ENCODE measurements around the gene FAM110D.
A peak's percentile ranks its signal among the peaks of the same experiment; 100 is the strongest.

Gene FAM110D
- 0 to 0.07 reads per million in 2 donors for total RNA-seq

- DNase-seq: no peak
Observed at GRCh38 chr1:26158908-26159742, at the start of gene FAM110D. FAM110D (plus strand) TSS chr1:26159079; CDS start chr1:26161292, 2,213 bp downstream.

GRCh38 chr1:26109229-26110164 lies 49.4 kb upstream of the FAM110D start:
- no peak for DNase-seq

GRCh38 chr1:26110731-26111529 lies 47.9 kb upstream of the FAM110D start:
- peak; percentile 61 to 86 (median 67) for DNase-seq

- DNase-seq: peak; percentile 89 to 98 (median 92)
Observed at GRCh38 chr1:26111530-26112406, 47.1 kb upstream of the FAM110D start, which contains the start of gene PDIK1L. PDIK1L (plus strand) TSS chr1:26111824; CDS start chr1:26114309, 2,485 bp downstream.

- peak in 1 of 5 experiments; percentile 29 for DNase-seq
Observed at GRCh38 chr1:26112407-26112775, 46.5 kb upstream of the FAM110D start.

- DNase-seq: no peak
Observed at GRCh38 chr1:26114165-26114927, 44.5 kb upstream of the FAM110D start.

GRCh38 chr1:26119892-26120608 lies 38.8 kb upstream of the FAM110D start:
- DNase-seq: no peak

- no peak for DNase-seq
Observed at GRCh38 chr1:26121854-26122773, 36.8 kb upstream of the FAM110D start.

GRCh38 chr1:26122988-26123973 lies 35.6 kb upstream of the FAM110D start:
- DNase-seq: peak in 1 of 5 experiments; percentile 76

GRCh38 chr1:26124418-26125331 lies 34.2 kb upstream of the FAM110D start:
- DNase-seq: no peak

- DNase-seq: no peak
Observed at GRCh38 chr1:26125382-26125781, 33.5 kb upstream of the FAM110D start.

GRCh38 chr1:26125946-26126320 lies 32.9 kb upstream of the FAM110D start:
- DNase-seq: no peak

GRCh38 chr1:26126321-26127084 lies 32.4 kb upstream of the FAM110D start:
- DNase-seq: peak in 3 of 5 experiments; percentile 46 to 98 (median 87)

GRCh38 chr1:26127235-26128163 lies 31.4 kb upstream of the FAM110D start:
- DNase-seq: no peak

Data from T-helper 2 cell (primary cell).